ENCODE measurements around the gene ADGRE2.
"Not testable (repeated sequence)": the region's sequence is repeated elsewhere in the genome, so short reads cannot be mapped to it uniquely, and the experiment has no call there.

ADGRE2 gene

DNA sequence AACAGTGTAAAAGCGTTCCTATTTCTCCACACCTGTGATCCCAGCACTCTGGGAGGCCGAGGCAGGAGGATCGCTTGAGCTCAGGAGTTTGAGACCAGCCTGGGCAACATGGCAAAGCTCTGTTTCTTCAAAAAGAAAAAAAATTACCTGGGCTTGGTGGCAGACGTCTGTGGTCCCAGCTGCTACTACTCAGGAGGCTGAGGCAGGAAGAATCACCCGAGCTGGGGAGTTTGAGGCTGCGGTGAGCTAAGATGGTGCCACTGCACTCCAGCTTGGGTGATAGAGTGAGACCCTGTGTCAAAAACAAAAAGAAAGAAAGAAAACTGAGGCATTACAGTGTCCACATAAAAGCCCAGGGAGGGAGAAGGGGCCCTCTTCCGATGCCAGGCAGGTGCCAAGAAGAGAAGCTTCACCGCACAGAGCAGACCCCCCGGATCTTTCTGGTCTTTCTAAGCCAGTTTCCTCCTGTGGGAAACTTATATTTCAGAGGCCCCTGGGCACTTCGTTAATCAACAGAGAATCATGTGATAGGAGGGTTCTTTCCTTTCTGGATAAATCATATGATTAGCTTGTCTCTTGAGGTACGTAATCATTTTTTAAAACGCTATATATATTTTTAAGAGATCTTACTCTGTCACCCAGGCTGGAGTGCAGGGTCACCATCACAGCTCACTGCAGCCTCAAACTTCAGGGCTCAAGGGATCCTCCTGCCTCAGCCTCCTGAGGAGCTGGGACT, at the start of gene ADGRE2:
TSS of gene ADGRE2 (minus strand) at position 451 of the 736 bp plus-strand sequence. CDS start 1,804 bp downstream, outside the sequence.
- Mint-ChIP-seq H3K27me3 (ENCODE audit: low read depth) (peaks cover 20% of the 10 kb centered on the region), H3K4me3 (peak within 1 kb of the TSS in 1 of 3 experiments; percentile 25)
- H3K4me1 Mint-ChIP-seq; H3K36me3 Mint-ChIP-seq (ENCODE audit: low read depth); H3K27ac Mint-ChIP-seq; H3K9me3 Mint-ChIP-seq: not testable (repeated sequence)

DNA sequence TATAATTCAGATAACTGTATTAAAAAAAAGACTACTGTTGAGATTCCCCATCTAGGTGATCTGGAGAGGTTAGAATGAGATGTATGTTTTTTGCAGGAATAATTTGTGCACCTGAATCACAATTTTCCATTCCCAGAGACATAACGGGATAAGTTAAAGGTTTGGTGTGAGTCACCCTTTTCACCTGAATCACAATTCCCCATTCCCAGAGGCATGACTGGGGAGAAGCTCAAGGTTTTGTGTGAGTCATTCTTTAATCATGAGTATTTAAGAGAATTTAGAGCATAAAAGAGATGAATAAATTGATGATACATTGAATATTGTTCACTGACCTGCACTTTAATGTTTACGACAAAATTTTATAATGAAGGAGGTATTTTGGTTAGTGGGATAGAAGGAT, 47.6 kb upstream of the ADGRE2 start:
- peaks cover 26% of the 10 kb centered on the region for H3K9me3 Mint-ChIP-seq
- H3K36me3 Mint-ChIP-seq (ENCODE audit: low read depth) = no peaks in the 10 kb centered on the region
- no peaks in the 10 kb centered on the region for H3K27me3 Mint-ChIP-seq (ENCODE audit: low read depth)
- TF ChIP-seq, protein P1, sequence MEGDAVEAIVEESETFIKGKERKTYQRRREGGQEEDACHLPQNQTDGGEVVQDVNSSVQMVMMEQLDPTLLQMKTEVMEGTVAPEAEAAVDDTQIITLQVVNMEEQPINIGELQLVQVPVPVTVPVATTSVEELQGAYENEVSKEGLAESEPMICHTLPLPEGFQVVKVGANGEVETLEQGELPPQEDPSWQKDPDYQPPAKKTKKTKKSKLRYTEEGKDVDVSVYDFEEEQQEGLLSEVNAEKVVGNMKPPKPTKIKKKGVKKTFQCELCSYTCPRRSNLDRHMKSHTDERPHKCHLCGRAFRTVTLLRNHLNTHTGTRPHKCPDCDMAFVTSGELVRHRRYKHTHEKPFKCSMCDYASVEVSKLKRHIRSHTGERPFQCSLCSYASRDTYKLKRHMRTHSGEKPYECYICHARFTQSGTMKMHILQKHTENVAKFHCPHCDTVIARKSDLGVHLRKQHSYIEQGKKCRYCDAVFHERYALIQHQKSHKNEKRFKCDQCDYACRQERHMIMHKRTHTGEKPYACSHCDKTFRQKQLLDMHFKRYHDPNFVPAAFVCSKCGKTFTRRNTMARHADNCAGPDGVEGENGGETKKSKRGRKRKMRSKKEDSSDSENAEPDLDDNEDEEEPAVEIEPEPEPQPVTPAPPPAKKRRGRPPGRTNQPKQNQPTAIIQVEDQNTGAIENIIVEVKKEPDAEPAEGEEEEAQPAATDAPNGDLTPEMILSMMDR (IDR thresholded peaks at IDR 0.05; ENCODE audit: unreplicated experiment in 3 of 3) = no peak
- no peaks in the 10 kb centered on the region for H3K4me1 Mint-ChIP-seq
- H3K4me3 Mint-ChIP-seq = no peak overlapping the region
- H3K27ac Mint-ChIP-seq = no peak overlapping the region

DNA sequence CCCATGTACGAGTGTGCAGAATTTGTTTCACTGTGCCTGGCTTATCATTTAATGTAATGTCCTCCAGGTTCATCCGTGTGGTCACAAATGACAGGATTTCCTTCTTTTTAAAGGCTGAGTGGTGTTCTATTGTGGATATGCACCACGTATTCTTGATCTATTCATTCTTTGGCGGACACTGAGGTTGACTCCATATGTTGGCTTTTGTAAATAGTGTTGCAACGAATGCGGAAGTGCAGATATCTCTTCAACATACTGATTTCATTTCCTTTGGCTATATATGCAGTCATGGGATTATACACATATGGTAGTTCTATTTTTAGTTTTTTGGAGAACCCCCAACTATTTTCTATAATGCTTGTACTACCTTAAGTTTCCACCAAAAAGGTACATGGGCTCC, 43.6 kb upstream of the ADGRE2 start:
- peaks cover 17% of the 10 kb centered on the region for H3K9me3 Mint-ChIP-seq
- H3K4me1 Mint-ChIP-seq = no peaks in the 10 kb centered on the region
- H3K27me3 Mint-ChIP-seq (ENCODE audit: low read depth) = peaks cover 4% of the 10 kb centered on the region
- no peak overlapping the region for H3K27ac Mint-ChIP-seq
- no peaks in the 10 kb centered on the region for H3K36me3 Mint-ChIP-seq (ENCODE audit: low read depth)
- H3K4me3 Mint-ChIP-seq = no peak overlapping the region
- TF ChIP-seq, protein P1 (IDR thresholded peaks at IDR 0.05; ENCODE audit: unreplicated experiment in 3 of 3) = no peak

DNA sequence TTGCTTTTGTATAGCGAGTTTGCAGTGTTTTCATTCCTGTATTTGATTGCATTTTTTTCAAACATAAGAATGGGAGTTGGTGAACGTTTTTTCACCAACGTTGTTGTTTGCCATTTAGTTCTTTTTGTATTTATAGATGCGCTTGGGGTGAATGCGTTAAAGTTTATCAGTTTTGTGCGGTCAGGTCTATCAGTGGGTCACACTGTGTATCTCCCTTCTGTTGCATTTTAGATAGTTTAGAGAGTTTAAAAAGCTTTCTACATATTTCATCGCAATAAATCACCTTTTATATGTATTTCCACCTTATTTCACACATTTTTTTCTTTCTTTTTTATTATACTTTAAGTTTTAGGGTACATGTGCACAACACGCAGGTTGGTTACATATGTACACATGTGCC, 40.2 kb upstream of the ADGRE2 start:
- Mint-ChIP-seq H3K4me3 (no peak overlapping the region), H3K9me3 (peaks cover 7% of the 10 kb centered on the region), H3K36me3 (ENCODE audit: low read depth) (no peaks in the 10 kb centered on the region), H3K27ac (no peak overlapping the region), H3K4me1 (no peaks in the 10 kb centered on the region), H3K27me3 (ENCODE audit: low read depth) (peaks cover 11% of the 10 kb centered on the region)
- TF ChIP-seq, protein P1 (IDR thresholded peaks at IDR 0.05; ENCODE audit: unreplicated experiment in 3 of 3) = no peak

DNA sequence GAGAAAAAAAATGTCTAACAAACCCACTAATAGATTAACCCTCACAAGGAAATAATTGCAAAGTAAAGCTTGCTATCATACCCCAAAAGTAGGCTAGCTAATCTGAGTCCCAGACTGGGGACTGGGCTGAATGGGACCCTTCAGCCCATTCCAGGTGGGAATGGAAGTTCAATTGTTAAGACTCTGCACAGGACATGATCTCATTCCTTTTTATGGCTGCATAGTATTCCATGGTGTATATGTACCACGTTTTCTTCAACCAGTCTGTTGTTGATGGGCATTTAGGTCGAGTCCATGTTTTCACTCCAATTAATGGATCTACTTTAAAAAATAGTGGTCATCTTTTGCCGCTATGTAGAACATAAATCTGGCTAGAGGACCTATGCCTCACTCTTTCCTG, 38.7 kb upstream of the ADGRE2 start:
- no peak overlapping the region for H3K4me3 Mint-ChIP-seq
- H3K4me1 Mint-ChIP-seq = no peaks in the 10 kb centered on the region
- TF ChIP-seq, protein P1 (IDR thresholded peaks at IDR 0.05; ENCODE audit: unreplicated experiment in 3 of 3) = no peak
- H3K36me3 Mint-ChIP-seq (ENCODE audit: low read depth) = no peaks in the 10 kb centered on the region
- peaks cover 7% of the 10 kb centered on the region for H3K9me3 Mint-ChIP-seq
- H3K27ac Mint-ChIP-seq = no peak overlapping the region
- H3K27me3 Mint-ChIP-seq (ENCODE audit: low read depth) = peaks cover 11% of the 10 kb centered on the region

DNA sequence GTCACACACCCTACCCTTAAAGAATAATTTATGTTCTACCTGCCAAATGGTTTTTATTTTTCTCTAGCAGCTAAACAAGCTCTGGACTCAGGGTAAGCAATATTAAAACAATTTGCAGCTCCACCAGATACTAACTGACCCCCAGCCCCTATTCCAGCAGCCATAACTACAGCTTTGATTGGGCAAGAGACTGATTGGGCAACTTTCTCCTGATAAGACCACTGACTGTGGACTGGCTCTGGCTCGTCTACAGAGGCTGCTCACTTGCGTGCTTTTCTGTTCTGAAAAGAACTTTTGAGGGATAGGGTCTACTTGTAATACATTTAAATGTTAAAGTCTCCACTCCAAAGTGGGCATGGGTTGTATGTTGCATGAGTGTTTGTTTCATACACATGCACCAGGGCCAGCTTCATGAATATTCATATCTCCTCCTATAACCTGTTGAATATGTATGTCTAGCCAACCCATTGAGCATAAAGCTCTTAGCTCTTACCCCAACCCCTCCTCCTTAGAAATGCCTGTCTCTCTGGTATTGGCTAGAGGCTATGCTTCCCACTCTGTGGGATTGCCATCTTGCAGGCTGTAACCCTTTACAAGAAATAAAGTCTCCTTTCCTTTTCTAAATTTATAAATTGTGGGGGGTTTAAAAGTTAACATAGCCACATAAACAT, 36.8 kb upstream of the ADGRE2 start:
- Mint-ChIP-seq H3K27ac (no peak overlapping the region), H3K4me3 (no peak overlapping the region), H3K27me3 (ENCODE audit: low read depth) (peaks cover 19% of the 10 kb centered on the region), H3K4me1 (no peaks in the 10 kb centered on the region), H3K9me3 (peaks cover 7% of the 10 kb centered on the region), H3K36me3 (ENCODE audit: low read depth) (no peaks in the 10 kb centered on the region)
- TF ChIP-seq, protein P1 (IDR thresholded peaks at IDR 0.05; ENCODE audit: unreplicated experiment in 3 of 3) = no peak

All from nephron (organoid).